GM23338 (cell line): ENCODE data around the gene PROCA1. TPM values are rescaled to one million over a fixed set of nuclear protein-coding genes. Genes with fewer than 3 reads are reported as not detected.

Source experiments
- ATAC-seq: fragments of 200-7000 bp; cut with Tn5 transposase; 3 replicates; pipeline ENCODE4 v1.9.1; 2020
- DNase-seq: peaks from one replicate; pipeline ENCODE4 v3.0.0-alpha.2; 2015; ENCODE audit warnings: low spot score
- H2AFZ ChIP-seq: fragments of 200-600 bp; sonication (generic); 2 replicates; pipeline ENCODE4 v1.8.0; 2016; ENCODE audit warnings: antibody characterized with exemption, mild to moderate bottlenecking, moderate library complexity
- H3F3A ChIP-seq: fragments of 200-600 bp; sonication (generic); replicated peaks from 2 replicates; pipeline ENCODE4 v1.8.0; 2017; ENCODE audit warnings: antibody characterized with exemption, mixed run types, low read depth
- H3K27ac ChIP-seq: fragments of 200-600 bp; sonication (generic); 2 replicates; pipeline ENCODE4 v1.6.1; 2016; ENCODE audit warnings: low read depth
- H3K27me3 ChIP-seq: fragments of 200-600 bp; sonication (generic); 2 replicates; pipeline ENCODE4 v1.8.0; 2016; ENCODE audit warnings: mild to moderate bottlenecking, mixed run types, moderate library complexity; ENCODE audit not compliant: insufficient read depth
- H3K36me3 ChIP-seq: fragments of 200-600 bp; sonication (generic); 2 replicates; pipeline ENCODE4 v1.8.0; 2016; ENCODE audit warnings: mild to moderate bottlenecking; ENCODE audit not compliant: insufficient read depth
- H3K4me1 ChIP-seq: fragments of 200-600 bp; sonication (generic); 2 replicates; pipeline ENCODE4 v1.8.0; 2016; ENCODE audit warnings: mild to moderate bottlenecking, moderate library complexity; ENCODE audit not compliant: insufficient read depth
- H3K4me2 ChIP-seq: fragments of 200-600 bp; sonication (generic); 2 replicates; pipeline ENCODE4 v1.7.1; 2017; ENCODE audit warnings: mixed run types
- H3K4me3 ChIP-seq: fragments of 200-600 bp; sonication (generic); 2 replicates; pipeline ENCODE4 v1.6.1; 2016; ENCODE audit warnings: mixed run types
- H3K79me2 ChIP-seq: fragments of 200-600 bp; sonication (generic); replicated peaks from 2 replicates; pipeline ENCODE4 v1.8.0; 2017; ENCODE audit warnings: mild to moderate bottlenecking; ENCODE audit not compliant: insufficient read depth
- H3K9me2 ChIP-seq: fragments of 200-600 bp; sonication (generic); 2 replicates; pipeline ENCODE4 v1.8.0; 2017; ENCODE audit not compliant: insufficient read depth
- H4K20me1 ChIP-seq: fragments of 200-600 bp; sonication (generic); replicated peaks from 2 replicates; pipeline ENCODE4 v1.8.0; 2017; ENCODE audit warnings: mild to moderate bottlenecking; ENCODE audit not compliant: insufficient read depth
- H3K27ac Mint-ChIP-seq: 2 replicates; pipeline ENCODE4 v1.8.0; 2020; ENCODE audit warnings: inconsistent platforms, mild to moderate bottlenecking, moderate library complexity, mixed read lengths
- H3K27me3 Mint-ChIP-seq: 3 replicates; pipeline ENCODE4 v1.8.0; 2022; ENCODE audit warnings: low read depth, mild to moderate bottlenecking, moderate library complexity, mixed read lengths, inconsistent platforms; ENCODE audit not compliant: insufficient read depth, poor library complexity
- H3K36me3 Mint-ChIP-seq: 3 replicates; pipeline ENCODE4 v1.8.0; 2021; ENCODE audit warnings: low read depth, mild to moderate bottlenecking, inconsistent platforms, moderate library complexity, mixed read lengths
- H3K4me1 Mint-ChIP-seq: 3 replicates; pipeline ENCODE4 v1.8.0; 2020; ENCODE audit warnings: mild to moderate bottlenecking, inconsistent platforms, mixed read lengths
- H3K4me3 Mint-ChIP-seq: 3 replicates; pipeline ENCODE4 v1.8.0; 2021; ENCODE audit warnings: moderate library complexity, mild to moderate bottlenecking, inconsistent platforms, mixed read lengths
- H3K9me3 Mint-ChIP-seq: 3 replicates; pipeline ENCODE4 v1.8.0; 2020; ENCODE audit warnings: moderate library complexity, mild to moderate bottlenecking, inconsistent platforms, mixed read lengths
- CREB1 ChIP-seq: fragments of 250-450 bp; sonication (Bioruptor Pico); IDR thresholded peaks from 2 replicates; pipeline ENCODE4 v1.5.0; 2020; ENCODE audit warnings: low read depth, mild to moderate bottlenecking, moderate library complexity
- EZH2 ChIP-seq: fragments of 200-600 bp; sonication (generic); IDR thresholded peaks from one replicate; pipeline ENCODE4 v1.8.0; 2017; ENCODE audit warnings: antibody characterized with exemption, mild to moderate bottlenecking, low read depth; ENCODE audit not compliant: unreplicated experiment
- EZH2phosphoT487 ChIP-seq: fragments of 200-600 bp; sonication (generic); IDR thresholded peaks from one replicate; pipeline ENCODE4 v1.8.1; 2018; ENCODE audit warnings: antibody characterized with exemption; ENCODE audit not compliant: unreplicated experiment
- JUNB ChIP-seq: IDR thresholded peaks from one replicate; pipeline ENCODE4 v1.6.1; 2016; ENCODE audit warnings: antibody characterized with exemption; ENCODE audit not compliant: unreplicated experiment
- NANOG ChIP-seq: IDR thresholded peaks from 2 replicates; pipeline ENCODE4 v1.6.1; 2016; ENCODE audit warnings: antibody characterized with exemption, borderline replicate concordance
- POLR2AphosphoS5 ChIP-seq: IDR thresholded peaks from 2 replicates; pipeline ENCODE4 v1.6.1; 2016; ENCODE audit warnings: antibody characterized with exemption, low read depth
- STAT1 ChIP-seq: IDR thresholded peaks from one replicate; pipeline ENCODE4 v1.6.1; 2016; ENCODE audit warnings: antibody characterized with exemption; ENCODE audit not compliant: unreplicated experiment
- ZNF114 ChIP-seq: fragments of 250-450 bp; sonication (Bioruptor Pico); IDR thresholded peaks from 2 replicates; pipeline ENCODE4 v1.5.0; 2020; ENCODE audit warnings: mild to moderate bottlenecking, moderate library complexity
- ZNF331 ChIP-seq: fragments of 250-450 bp; sonication (Bioruptor Pico); IDR thresholded peaks from 2 replicates; pipeline ENCODE4 v1.5.0; 2020; ENCODE audit warnings: low read depth, mild to moderate bottlenecking, moderate library complexity
- ZNF462 ChIP-seq: fragments of 250-450 bp; sonication (Bioruptor Pico); IDR thresholded peaks from 2 replicates; pipeline ENCODE4 v1.5.0; 2020; ENCODE audit warnings: mild to moderate bottlenecking, moderate library complexity
- polyA plus RNA-seq: library from polyadenylated mRNA; unstranded; fragments of >200 nt; fragmentation: Nextera tagmentation; extraction: Ambion mirVana; gene quantifications from 2 replicates; pipeline ENCODE4 v1.2.1, GENCODE V29; 2016
- total RNA-seq: library from RNA; depleted of rRNA; stranded (reverse); fragments of >200 nt; shearing (Covaris generic); gene quantifications from 2 replicates; pipeline ENCODE4 v1.2.3, GENCODE V29; 2014
- TF ChIP-seq, protein P1 (sequence below): IDR thresholded peaks from 2 replicates; pipeline ENCODE4 v1.6.1; 2016; ENCODE audit warnings: antibody characterized with exemption
- TF ChIP-seq, protein P2 (sequence below), 2 experiments: fragments of 200-600 bp in 1 of 2; sonication (generic) in 1 of 2; conservative IDR thresholded peaks; 2 replicates each; pipeline versions ENCODE4 v1.5.1 to v1.6.1; 2016 to 2017; ENCODE audit warnings: antibody characterized with exemption in 2 of 2, low read depth in 2 of 2, mild to moderate bottlenecking in 2 of 2, moderate library complexity in 1 of 2
- TF ChIP-seq, protein P3 (sequence below): IDR thresholded peaks from one replicate; pipeline ENCODE4 v1.6.1; 2018; ENCODE audit warnings: antibody characterized with exemption; ENCODE audit not compliant: unreplicated experiment

The PROCA1 gene
- total and polyA plus RNA-seq, 2 experiments from 2014 or later: 11.3 to 14.4 TPM

- H3K4me3 Mint-ChIP-seq: no peak overlapping the region
Observed at GRCh38 chr17:28750178-28751047, 38.7 kb upstream of the PROCA1 start.

More at GRCh38 chr17:28750178-28751047, 38.7 kb upstream of the PROCA1 start:
- Histone ChIP-seq H3K4me2 (peak overlapping the region; percentile 6), H3K27me3 (no peaks in the 10 kb centered on the region), H3K27ac (peak overlapping the region; percentile 51; the same call in 1 of the 2 replicates), H3K4me1 (peaks cover 27% of the 10 kb centered on the region), H3F3A (peaks cover 76% of the 10 kb centered on the region), H3K79me2 (peaks cover 20% of the 10 kb centered on the region), H3K36me3 (peaks cover 34% of the 10 kb centered on the region), H3K4me3 (no peak overlapping the region), H3K9me2 (no peaks in the 10 kb centered on the region), H4K20me1 (peaks cover 27% of the 10 kb centered on the region), H2AFZ (no peak overlapping the region)
- ATAC-seq: peak; percentile 47
- TF ChIP-seq, protein P1, sequence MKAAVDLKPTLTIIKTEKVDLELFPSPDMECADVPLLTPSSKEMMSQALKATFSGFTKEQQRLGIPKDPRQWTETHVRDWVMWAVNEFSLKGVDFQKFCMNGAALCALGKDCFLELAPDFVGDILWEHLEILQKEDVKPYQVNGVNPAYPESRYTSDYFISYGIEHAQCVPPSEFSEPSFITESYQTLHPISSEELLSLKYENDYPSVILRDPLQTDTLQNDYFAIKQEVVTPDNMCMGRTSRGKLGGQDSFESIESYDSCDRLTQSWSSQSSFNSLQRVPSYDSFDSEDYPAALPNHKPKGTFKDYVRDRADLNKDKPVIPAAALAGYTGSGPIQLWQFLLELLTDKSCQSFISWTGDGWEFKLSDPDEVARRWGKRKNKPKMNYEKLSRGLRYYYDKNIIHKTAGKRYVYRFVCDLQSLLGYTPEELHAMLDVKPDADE: no peak
- TF ChIP-seq POLR2AphosphoS5 (peak; percentile 62), CREB1 (CRISPR knock-in tag) (peak; percentile 39; the same call in 1 of the 2 replicates), ZNF462 (no peak), STAT1 (no peak), JUNB (no peak), ZNF114 (CRISPR knock-in tag) (no peak), EZH2 (no peak), EZH2phosphoT487 (no peak), ZNF331 (CRISPR knock-in tag) (no peak), NANOG (no peak)
- TF ChIP-seq, protein P2, sequence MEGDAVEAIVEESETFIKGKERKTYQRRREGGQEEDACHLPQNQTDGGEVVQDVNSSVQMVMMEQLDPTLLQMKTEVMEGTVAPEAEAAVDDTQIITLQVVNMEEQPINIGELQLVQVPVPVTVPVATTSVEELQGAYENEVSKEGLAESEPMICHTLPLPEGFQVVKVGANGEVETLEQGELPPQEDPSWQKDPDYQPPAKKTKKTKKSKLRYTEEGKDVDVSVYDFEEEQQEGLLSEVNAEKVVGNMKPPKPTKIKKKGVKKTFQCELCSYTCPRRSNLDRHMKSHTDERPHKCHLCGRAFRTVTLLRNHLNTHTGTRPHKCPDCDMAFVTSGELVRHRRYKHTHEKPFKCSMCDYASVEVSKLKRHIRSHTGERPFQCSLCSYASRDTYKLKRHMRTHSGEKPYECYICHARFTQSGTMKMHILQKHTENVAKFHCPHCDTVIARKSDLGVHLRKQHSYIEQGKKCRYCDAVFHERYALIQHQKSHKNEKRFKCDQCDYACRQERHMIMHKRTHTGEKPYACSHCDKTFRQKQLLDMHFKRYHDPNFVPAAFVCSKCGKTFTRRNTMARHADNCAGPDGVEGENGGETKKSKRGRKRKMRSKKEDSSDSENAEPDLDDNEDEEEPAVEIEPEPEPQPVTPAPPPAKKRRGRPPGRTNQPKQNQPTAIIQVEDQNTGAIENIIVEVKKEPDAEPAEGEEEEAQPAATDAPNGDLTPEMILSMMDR (conservative IDR thresholded peaks at IDR 0.05; ENCODE audit: low read depth in 2 of 2): peak; percentile 97 to 98
- TF ChIP-seq, protein P3, sequence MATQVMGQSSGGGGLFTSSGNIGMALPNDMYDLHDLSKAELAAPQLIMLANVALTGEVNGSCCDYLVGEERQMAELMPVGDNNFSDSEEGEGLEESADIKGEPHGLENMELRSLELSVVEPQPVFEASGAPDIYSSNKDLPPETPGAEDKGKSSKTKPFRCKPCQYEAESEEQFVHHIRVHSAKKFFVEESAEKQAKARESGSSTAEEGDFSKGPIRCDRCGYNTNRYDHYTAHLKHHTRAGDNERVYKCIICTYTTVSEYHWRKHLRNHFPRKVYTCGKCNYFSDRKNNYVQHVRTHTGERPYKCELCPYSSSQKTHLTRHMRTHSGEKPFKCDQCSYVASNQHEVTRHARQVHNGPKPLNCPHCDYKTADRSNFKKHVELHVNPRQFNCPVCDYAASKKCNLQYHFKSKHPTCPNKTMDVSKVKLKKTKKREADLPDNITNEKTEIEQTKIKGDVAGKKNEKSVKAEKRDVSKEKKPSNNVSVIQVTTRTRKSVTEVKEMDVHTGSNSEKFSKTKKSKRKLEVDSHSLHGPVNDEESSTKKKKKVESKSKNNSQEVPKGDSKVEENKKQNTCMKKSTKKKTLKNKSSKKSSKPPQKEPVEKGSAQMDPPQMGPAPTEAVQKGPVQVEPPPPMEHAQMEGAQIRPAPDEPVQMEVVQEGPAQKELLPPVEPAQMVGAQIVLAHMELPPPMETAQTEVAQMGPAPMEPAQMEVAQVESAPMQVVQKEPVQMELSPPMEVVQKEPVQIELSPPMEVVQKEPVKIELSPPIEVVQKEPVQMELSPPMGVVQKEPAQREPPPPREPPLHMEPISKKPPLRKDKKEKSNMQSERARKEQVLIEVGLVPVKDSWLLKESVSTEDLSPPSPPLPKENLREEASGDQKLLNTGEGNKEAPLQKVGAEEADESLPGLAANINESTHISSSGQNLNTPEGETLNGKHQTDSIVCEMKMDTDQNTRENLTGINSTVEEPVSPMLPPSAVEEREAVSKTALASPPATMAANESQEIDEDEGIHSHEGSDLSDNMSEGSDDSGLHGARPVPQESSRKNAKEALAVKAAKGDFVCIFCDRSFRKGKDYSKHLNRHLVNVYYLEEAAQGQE: no peak
- peak overlapping the region; percentile 65 for H3K27ac Mint-ChIP-seq
- peaks cover 71% of the 10 kb centered on the region for H3K36me3 Mint-ChIP-seq
- peaks cover 40% of the 10 kb centered on the region for H3K4me1 Mint-ChIP-seq
- peak; percentile 98 for DNase-seq
- peaks cover 52% of the 10 kb centered on the region for H3K27me3 Mint-ChIP-seq
- H3K9me3 Mint-ChIP-seq: no peaks in the 10 kb centered on the region
